ENCODE data around the gene SSR3. TPM values are rescaled to one million over a fixed set of nuclear protein-coding genes. Genes with fewer than 3 reads are reported as not detected.
A peak's percentile ranks its signal among the peaks of the same experiment; 100 is the strongest.

The SSR3 gene
- total and polyA plus RNA-seq, 9 of the 15 experiments (the other 6 are each of a cell fraction or from before 2014, with no cell fraction given), result 104 to 464 (median 307) TPM

- peak; percentile 42 for TF ChIP-seq ZNF316 (IDR thresholded peaks at IDR 0.05)
- TF ChIP-seq NUFIP1 (IDR thresholded peaks at IDR 0.05; ENCODE audit: partially characterized antibody), result no peak
- TF ChIP-seq DMBX1 (CRISPR knock-in tag; IDR thresholded peaks at IDR 0.05; ENCODE audit: borderline replicate concordance), result peak; percentile 77; the same call in 1 of the 2 replicates
- TF ChIP-seq PTRF (tag; IDR thresholded peaks at IDR 0.05), result peak; percentile 46; the same call in 1 of the 2 replicates
- no peak for TF ChIP-seq ZNF707 (CRISPR knock-in tag; conservative IDR thresholded peaks at IDR 0.05)
- 0 out of 2 replicates have a peak, but pooled peaks have one; percentile 4 for TF ChIP-seq ZFX (CRISPR knock-in tag; IDR thresholded peaks at IDR 0.05)
- no peak for TF ChIP-seq REST (IDR thresholded peaks at IDR 0.05; ENCODE audit: borderline replicate concordance)
- TF ChIP-seq REST (CRISPR knock-in tag; IDR thresholded peaks at IDR 0.05; ENCODE audit: low read depth), result no peak
- TF ChIP-seq CGGBP1 (CRISPR knock-in tag; IDR thresholded peaks at IDR 0.05), result 0 out of 2 replicates have a peak, but pooled peaks have one; percentile 35
- TF ChIP-seq ZNF280B (CRISPR knock-in tag; IDR thresholded peaks at IDR 0.05), result no peak
- peak; percentile 58; the same call in 1 of the 2 replicates for TF ChIP-seq SUPT5H (IDR thresholded peaks at IDR 0.05)
- peak; percentile 63; the same call in 1 of the 2 replicates for TF ChIP-seq THRB (CRISPR knock-in tag; conservative IDR thresholded peaks at IDR 0.05)
These were observed 49.2 kb upstream of the SSR3 start (continued) for GRCh38 chr3:156604064-156604641.
